ENCODE results near the gene CLIP3.

DNA sequence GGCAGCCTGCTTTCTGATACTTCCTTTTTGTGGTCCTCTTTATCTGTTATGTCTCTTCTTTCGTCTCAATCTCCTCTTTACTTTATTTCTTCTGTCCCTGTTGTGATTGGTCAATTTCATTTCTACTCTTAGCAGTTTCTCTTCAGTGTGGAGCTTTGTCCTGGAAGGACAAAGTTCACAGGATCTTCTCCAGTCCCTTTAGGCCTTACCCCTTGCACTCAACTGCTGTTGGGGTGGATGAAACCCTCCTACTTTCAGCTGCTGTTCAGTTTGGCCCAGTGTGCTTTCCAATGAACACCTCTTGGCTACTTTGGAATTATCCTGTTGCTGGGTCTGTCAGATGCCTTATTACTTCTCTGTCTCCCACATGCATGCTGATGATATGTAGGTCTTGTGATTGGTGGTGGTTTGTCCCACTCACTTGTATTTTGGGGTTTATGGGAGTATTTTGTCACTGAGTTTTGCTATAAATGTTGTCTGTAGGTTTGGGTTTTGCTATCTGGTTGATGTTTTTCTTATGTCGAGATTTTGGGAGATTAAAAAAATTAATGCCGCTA is 46.8 kb upstream of the CLIP3 start:
- TF ChIP-seq, protein P1, sequence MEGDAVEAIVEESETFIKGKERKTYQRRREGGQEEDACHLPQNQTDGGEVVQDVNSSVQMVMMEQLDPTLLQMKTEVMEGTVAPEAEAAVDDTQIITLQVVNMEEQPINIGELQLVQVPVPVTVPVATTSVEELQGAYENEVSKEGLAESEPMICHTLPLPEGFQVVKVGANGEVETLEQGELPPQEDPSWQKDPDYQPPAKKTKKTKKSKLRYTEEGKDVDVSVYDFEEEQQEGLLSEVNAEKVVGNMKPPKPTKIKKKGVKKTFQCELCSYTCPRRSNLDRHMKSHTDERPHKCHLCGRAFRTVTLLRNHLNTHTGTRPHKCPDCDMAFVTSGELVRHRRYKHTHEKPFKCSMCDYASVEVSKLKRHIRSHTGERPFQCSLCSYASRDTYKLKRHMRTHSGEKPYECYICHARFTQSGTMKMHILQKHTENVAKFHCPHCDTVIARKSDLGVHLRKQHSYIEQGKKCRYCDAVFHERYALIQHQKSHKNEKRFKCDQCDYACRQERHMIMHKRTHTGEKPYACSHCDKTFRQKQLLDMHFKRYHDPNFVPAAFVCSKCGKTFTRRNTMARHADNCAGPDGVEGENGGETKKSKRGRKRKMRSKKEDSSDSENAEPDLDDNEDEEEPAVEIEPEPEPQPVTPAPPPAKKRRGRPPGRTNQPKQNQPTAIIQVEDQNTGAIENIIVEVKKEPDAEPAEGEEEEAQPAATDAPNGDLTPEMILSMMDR (IDR thresholded peaks at IDR 0.05) = no peak
- TF ChIP-seq POLR2AphosphoS2 (conservative IDR thresholded peaks at IDR 0.05; ENCODE audit: low read length) (no peak), MYC (IDR thresholded peaks at IDR 0.05; ENCODE audit: borderline replicate concordance, low read length) (no peak), ESRRA (IDR thresholded peaks at IDR 0.05; ENCODE audit: borderline replicate concordance, low read length) (no peak), JUN (IDR thresholded peaks at IDR 0.05) (no peak), POLR2A (IDR thresholded peaks at IDR 0.05; ENCODE audit: low read length) (no peak), GATA3 (IDR thresholded peaks at IDR 0.05; ENCODE audit: borderline replicate concordance) (no peak)
